DOHH2 (cell line): ENCODE measurements around the gene NOL4L.

Experiments
- EZH2phosphoT487 ChIP-seq: fragments of 200-600 bp; sonication (generic); IDR thresholded peaks from 2 replicates; pipeline ENCODE4 v1.6.1; 2017; ENCODE audit warnings: borderline replicate concordance, mild to moderate bottlenecking, antibody characterized with exemption, low read length, moderate library complexity, mixed read lengths
- TF ChIP-seq, protein P1 (sequence below): fragments of 200-600 bp; sonication (generic); IDR thresholded peaks from one replicate; pipeline ENCODE4 v1.5.1; 2014; ENCODE audit warnings: antibody characterized with exemption, mild to moderate bottlenecking, low read depth, low read length; ENCODE audit not compliant: poor library complexity, severe bottlenecking

- TF ChIP-seq, protein P1, sequence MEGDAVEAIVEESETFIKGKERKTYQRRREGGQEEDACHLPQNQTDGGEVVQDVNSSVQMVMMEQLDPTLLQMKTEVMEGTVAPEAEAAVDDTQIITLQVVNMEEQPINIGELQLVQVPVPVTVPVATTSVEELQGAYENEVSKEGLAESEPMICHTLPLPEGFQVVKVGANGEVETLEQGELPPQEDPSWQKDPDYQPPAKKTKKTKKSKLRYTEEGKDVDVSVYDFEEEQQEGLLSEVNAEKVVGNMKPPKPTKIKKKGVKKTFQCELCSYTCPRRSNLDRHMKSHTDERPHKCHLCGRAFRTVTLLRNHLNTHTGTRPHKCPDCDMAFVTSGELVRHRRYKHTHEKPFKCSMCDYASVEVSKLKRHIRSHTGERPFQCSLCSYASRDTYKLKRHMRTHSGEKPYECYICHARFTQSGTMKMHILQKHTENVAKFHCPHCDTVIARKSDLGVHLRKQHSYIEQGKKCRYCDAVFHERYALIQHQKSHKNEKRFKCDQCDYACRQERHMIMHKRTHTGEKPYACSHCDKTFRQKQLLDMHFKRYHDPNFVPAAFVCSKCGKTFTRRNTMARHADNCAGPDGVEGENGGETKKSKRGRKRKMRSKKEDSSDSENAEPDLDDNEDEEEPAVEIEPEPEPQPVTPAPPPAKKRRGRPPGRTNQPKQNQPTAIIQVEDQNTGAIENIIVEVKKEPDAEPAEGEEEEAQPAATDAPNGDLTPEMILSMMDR: no peak
- no peak for TF ChIP-seq EZH2phosphoT487
Observed at GRCh38 chr20:32624687-32625345, 39.7 kb upstream of the NOL4L start.
